ENCODE measurements around the gene SPATA31D1.

The SPATA31D1 gene

GRCh38 chr9:81986051-81986450 is 2.5 kb upstream of the SPATA31D1 start:
- no peak overlapping the region for H3K4me3 ChIP-seq (ENCODE audit: low read length)
- DNase-seq (ENCODE audit: low read depth) = peak; percentile 39
- TF ChIP-seq CTCF (IDR thresholded peaks at IDR 0.05; ENCODE audit: insufficient read depth, low read depth, low read length, missing control alignments) = no peak

- TF ChIP-seq CTCF (IDR thresholded peaks at IDR 0.05; ENCODE audit: insufficient read depth, low read depth, low read length, missing control alignments) = no peak
- H3K4me3 ChIP-seq (ENCODE audit: low read length) = no peak overlapping the region
- no peak for DNase-seq (ENCODE audit: low read depth)
Measured at GRCh38 chr9:81989700-81990099, 1.1 kb downstream of the SPATA31D1 start.

- H3K4me3 ChIP-seq (ENCODE audit: low read length) = no peak overlapping the region
- TF ChIP-seq CTCF (IDR thresholded peaks at IDR 0.05; ENCODE audit: insufficient read depth, low read depth, low read length, missing control alignments) = no peak
- no peak for DNase-seq (ENCODE audit: low read depth)
Measured at GRCh38 chr9:81993656-81994055, 5.1 kb downstream of the SPATA31D1 start.

- DNase-seq (ENCODE audit: low read depth) = no peak
- no peak for TF ChIP-seq CTCF (IDR thresholded peaks at IDR 0.05; ENCODE audit: insufficient read depth, low read depth, low read length, missing control alignments)
- H3K4me3 ChIP-seq (ENCODE audit: low read length) = no peak overlapping the region
Measured at GRCh38 chr9:81999806-82000205, 11.2 kb downstream of the SPATA31D1 start.

GRCh38 chr9:82010711-82011110 is 22.1 kb downstream of the SPATA31D1 start:
- no peak for TF ChIP-seq CTCF (IDR thresholded peaks at IDR 0.05; ENCODE audit: insufficient read depth, low read depth, low read length, missing control alignments)
- peak; percentile 46 for DNase-seq (ENCODE audit: low read depth)
- H3K4me3 ChIP-seq (ENCODE audit: low read length) = no peak overlapping the region

GRCh38 chr9:82011133-82011532 is 22.6 kb downstream of the SPATA31D1 start:
- DNase-seq (ENCODE audit: low read depth) = no peak
- no peak for TF ChIP-seq CTCF (IDR thresholded peaks at IDR 0.05; ENCODE audit: insufficient read depth, low read depth, low read length, missing control alignments)
- H3K4me3 ChIP-seq (ENCODE audit: low read length) = no peak overlapping the region

- DNase-seq (ENCODE audit: low read depth) = no peak
- no peak for TF ChIP-seq CTCF (IDR thresholded peaks at IDR 0.05; ENCODE audit: insufficient read depth, low read depth, low read length, missing control alignments)
- H3K4me3 ChIP-seq (ENCODE audit: low read length) = no peak overlapping the region
Measured at GRCh38 chr9:82012276-82012675, 23.7 kb downstream of the SPATA31D1 start.

Measured in epithelial cell of esophagus (primary cell).